KMS-11 (cell line): ENCODE results near the gene EGFL7.

Experiments used
- H2AFZ ChIP-seq: fragments of 200-600 bp; sonication (generic); 2 replicates; pipeline ENCODE4 v1.6.1; 2016; ENCODE audit warnings: antibody characterized with exemption, mixed run types, low read depth
- H3K27ac ChIP-seq: fragments of 200-600 bp; sonication (generic); 2 replicates; pipeline ENCODE4 v1.6.1; 2016; ENCODE audit warnings: mild to moderate bottlenecking, mixed run types
- H3K27me3 ChIP-seq: fragments of 200-600 bp; sonication (generic); 2 replicates; pipeline ENCODE4 v1.6.1; 2017; ENCODE audit warnings: mild to moderate bottlenecking, low read depth, mixed run types, moderate library complexity; ENCODE audit not compliant: insufficient read depth
- H3K36me3 ChIP-seq: fragments of 200-600 bp; sonication (generic); 2 replicates; pipeline ENCODE4 v1.6.1; 2017; ENCODE audit warnings: mild to moderate bottlenecking, mixed run types; ENCODE audit not compliant: insufficient read depth
- H3K4me1 ChIP-seq: fragments of 200-600 bp; sonication (generic); 2 replicates; pipeline ENCODE4 v1.6.1; 2016; ENCODE audit warnings: mild to moderate bottlenecking, low read depth, mixed run types; ENCODE audit not compliant: poor library complexity, severe bottlenecking
- H3K4me2 ChIP-seq: fragments of 200-600 bp; sonication (generic); 2 replicates; pipeline ENCODE4 v1.7.0; 2016; ENCODE audit warnings: mild to moderate bottlenecking, mixed run types
- H3K4me3 ChIP-seq: fragments of 200-600 bp; sonication (generic); IDR thresholded peaks from 2 replicates; pipeline ENCODE4 v1.6.1; 2017; ENCODE audit warnings: low read depth, low read length, mixed read lengths; ENCODE audit not compliant: insufficient read depth
- H3K79me2 ChIP-seq: fragments of 200-600 bp; sonication (generic); 2 replicates; pipeline ENCODE4 v1.6.1; 2016; ENCODE audit warnings: low read depth, mixed run types; ENCODE audit not compliant: insufficient read depth
- H3K9ac ChIP-seq: fragments of 200-600 bp; sonication (generic); 2 replicates; pipeline ENCODE4 v1.6.1; 2016; ENCODE audit warnings: mild to moderate bottlenecking, mixed run types
- H4K20me1 ChIP-seq: fragments of 200-600 bp; sonication (generic); 2 replicates; pipeline ENCODE4 v1.6.1; 2016; ENCODE audit warnings: mild to moderate bottlenecking, mixed run types; ENCODE audit not compliant: insufficient read depth
- TF ChIP-seq, protein P1 (sequence below): fragments of 200-600 bp; sonication (generic); conservative IDR thresholded peaks from 2 replicates; pipeline ENCODE4 v1.6.1; 2017; ENCODE audit warnings: low read depth, mild to moderate bottlenecking, antibody characterized with exemption, low read length, moderate library complexity, mixed read lengths

The EGFL7 gene

DNA sequence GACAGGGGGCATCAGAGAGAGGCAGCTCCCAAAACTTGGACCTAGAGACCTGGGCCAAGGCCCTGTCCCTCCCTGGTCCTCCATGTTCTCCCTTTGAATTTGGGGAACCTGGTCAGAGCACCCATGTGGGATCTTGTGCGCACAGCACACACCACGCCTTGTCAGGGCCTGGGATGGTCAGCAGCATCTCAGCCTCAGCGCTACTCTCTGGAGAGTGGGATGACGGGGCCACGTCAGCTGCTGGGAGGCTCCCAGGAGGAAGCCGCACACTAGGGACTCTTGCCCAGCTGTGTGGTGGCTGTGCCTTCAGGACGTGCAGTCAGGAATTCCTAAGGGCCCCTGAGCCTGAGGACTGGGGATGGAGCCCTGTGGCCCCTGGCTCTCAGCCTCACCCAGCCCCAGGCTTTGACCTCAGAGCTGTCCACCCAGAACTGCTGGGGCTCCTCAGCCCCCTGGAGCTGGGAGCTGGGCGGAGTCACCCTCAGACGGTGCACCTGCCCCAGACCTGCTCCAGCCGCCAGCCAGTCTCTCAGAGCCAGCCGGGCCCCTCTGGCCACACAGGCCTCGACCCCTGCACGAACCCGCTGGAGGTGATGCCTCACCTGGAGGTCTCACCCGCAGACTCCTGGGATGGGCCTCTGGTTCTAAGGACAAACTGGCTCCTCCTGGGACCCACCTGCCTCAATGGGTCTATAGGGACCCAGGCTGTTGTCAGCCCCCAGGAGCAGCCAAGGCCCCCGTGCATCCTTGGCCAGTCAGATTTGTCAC, 38.3 kb upstream of the EGFL7 start:
- Histone ChIP-seq H3K4me1 (no peaks in the 10 kb centered on the region), H3K4me2 (no peak overlapping the region), H3K79me2 (no peaks in the 10 kb centered on the region), H4K20me1 (no peaks in the 10 kb centered on the region), H3K27me3 (peaks cover 98% of the 10 kb centered on the region), H3K4me3 (no peak overlapping the region), H3K9ac (no peak overlapping the region), H3K27ac (no peak overlapping the region), H3K36me3 (no peaks in the 10 kb centered on the region), H2AFZ (no peak overlapping the region)
- TF ChIP-seq, protein P1, sequence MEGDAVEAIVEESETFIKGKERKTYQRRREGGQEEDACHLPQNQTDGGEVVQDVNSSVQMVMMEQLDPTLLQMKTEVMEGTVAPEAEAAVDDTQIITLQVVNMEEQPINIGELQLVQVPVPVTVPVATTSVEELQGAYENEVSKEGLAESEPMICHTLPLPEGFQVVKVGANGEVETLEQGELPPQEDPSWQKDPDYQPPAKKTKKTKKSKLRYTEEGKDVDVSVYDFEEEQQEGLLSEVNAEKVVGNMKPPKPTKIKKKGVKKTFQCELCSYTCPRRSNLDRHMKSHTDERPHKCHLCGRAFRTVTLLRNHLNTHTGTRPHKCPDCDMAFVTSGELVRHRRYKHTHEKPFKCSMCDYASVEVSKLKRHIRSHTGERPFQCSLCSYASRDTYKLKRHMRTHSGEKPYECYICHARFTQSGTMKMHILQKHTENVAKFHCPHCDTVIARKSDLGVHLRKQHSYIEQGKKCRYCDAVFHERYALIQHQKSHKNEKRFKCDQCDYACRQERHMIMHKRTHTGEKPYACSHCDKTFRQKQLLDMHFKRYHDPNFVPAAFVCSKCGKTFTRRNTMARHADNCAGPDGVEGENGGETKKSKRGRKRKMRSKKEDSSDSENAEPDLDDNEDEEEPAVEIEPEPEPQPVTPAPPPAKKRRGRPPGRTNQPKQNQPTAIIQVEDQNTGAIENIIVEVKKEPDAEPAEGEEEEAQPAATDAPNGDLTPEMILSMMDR = no peak

DNA sequence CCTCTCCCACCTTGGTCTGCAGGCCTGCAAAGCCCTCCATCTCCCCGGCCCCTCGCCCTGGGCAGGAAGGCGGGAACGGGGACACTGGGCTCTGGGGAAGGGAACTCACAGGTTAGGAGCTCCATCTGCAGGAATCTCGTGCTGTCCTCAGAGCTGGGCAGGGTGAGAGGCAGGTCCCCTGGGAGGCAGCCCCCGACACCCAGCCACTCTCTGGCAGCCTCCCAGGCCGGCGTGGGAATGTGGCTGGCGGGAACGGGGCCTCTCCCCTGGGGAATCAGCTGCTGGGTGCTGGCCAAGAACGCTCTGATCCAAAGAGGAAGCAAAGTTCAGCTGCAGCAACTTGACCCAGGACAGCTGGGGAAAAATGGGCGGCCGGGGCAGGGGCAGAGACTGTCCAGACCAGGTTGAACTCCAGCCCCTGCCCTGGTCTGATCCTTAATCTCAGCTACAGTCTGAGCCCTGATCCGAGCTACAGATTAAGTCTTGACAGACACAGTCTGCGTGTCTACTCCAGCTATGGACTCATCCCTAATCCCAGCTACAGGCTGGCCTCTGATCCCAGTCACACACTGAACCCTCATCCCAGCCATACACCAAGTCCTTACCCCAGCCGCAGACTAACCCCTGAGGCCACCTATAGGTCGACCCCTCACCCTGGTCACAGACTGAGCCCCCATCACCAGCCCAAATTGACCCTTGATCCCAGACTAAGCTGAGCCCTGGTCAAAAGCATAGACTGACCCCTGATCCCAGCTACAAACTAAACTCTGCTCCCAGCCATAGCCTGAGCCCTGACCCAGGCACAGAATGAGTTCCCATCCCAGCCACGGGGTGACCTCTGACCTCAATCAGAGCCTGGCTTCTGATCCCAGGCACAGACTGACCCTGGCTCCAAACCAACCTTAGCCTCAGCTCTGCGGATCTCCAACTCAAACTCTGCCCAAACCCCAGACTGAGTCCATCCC, 37.3 kb upstream of the EGFL7 start:
- Histone ChIP-seq H3K27ac (no peak overlapping the region), H3K4me1 (no peaks in the 10 kb centered on the region), H3K27me3 (peaks cover 97% of the 10 kb centered on the region), H4K20me1 (no peaks in the 10 kb centered on the region), H2AFZ (no peak overlapping the region), H3K4me3 (no peak overlapping the region), H3K4me2 (no peak overlapping the region), H3K9ac (no peak overlapping the region), H3K36me3 (no peaks in the 10 kb centered on the region), H3K79me2 (no peaks in the 10 kb centered on the region)
- TF ChIP-seq, protein P1 = no peak

DNA sequence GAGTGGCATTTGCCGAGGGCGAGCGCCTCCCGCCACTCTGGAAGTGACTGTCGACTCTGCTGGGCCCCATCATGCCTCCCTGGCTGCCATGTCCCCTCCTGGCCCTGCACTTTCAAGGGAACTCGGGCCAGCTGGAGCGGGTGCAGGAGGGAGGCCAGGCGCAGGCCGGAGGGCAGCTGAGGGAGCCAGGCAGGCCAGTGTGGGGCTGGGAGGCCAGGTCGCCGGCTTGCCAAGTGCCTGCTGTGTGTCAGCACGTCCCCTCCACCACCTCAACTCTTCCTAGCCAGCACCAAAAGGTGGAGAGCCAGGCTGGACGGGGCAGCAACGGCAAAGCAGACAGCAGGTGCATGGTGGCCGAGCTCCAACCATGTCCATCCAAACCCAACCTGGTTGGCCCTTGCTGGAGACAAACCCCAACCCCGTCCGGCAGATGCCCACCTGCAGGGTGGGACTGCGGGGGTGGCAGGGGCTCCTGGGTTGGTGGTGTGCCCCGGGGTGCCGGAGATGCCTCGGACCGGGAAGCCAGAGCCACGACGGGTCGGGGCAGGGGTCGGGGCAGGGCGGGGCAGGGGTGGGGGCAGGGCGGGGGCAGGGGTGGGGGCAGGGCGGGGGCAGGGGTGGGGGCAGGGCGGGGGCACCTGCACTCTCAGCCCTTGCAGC, 36.5 kb upstream of the EGFL7 start:
- H3K27me3 ChIP-seq = peaks cover 89% of the 10 kb centered on the region
- H3K27ac ChIP-seq = no peak overlapping the region
- no peaks in the 10 kb centered on the region for H3K79me2 ChIP-seq
- TF ChIP-seq, protein P1 = no peak
- H3K9ac ChIP-seq = no peak overlapping the region
- H4K20me1 ChIP-seq = no peaks in the 10 kb centered on the region
- no peak overlapping the region for H3K4me3 ChIP-seq
- no peak overlapping the region for H2AFZ ChIP-seq
- H3K36me3 ChIP-seq = no peaks in the 10 kb centered on the region
- H3K4me1 ChIP-seq = no peaks in the 10 kb centered on the region
- no peak overlapping the region for H3K4me2 ChIP-seq

DNA sequence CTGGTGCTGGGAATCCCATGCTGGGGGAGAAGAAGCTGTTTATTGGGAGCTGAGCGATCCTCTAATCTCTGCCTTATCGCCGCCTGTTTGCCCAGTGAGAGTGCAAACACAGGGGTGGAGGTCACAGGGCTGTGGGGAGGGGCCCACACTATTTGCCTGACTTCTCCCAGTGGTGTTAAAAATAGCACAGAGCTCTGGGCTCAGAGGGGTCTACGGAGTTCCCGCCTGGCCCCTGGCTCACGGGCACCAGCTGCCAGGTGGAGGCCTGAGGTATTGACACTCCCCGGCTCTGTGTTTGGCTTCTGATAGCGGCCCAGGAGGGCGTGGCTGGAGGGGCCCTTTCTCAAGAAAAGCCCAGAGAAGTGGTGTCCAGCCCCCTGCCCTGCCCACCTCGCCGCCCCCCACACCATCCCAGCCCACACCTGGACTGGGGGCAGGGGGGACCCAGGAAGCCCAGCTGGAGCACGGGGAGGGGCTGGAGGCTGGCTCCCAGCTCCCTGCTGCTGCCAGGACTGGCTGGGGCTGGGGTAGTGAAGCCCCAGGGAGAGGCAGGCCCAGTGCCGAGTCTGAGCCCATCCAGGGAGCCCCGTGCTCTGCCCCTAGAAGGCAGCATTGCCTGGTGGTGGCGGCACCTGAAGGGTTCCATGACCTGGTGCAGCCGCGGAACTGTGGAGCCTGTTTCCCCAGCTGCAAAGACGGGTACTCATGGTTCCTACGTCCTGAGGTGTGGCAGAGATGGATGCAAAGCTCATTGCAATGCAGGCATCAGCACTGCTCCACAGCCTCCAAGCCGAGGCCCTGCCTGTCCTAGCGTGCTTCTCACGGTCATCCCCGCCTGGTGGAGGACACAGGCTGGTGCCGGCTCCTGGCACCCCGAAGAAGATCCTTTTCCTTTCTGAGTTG, 35.7 kb upstream of the EGFL7 start:
- no peak overlapping the region for H3K27ac ChIP-seq
- no peaks in the 10 kb centered on the region for H3K36me3 ChIP-seq
- H3K4me2 ChIP-seq = no peak overlapping the region
- no peak overlapping the region for H2AFZ ChIP-seq
- H3K79me2 ChIP-seq = no peaks in the 10 kb centered on the region
- H3K4me3 ChIP-seq = no peak overlapping the region
- H3K9ac ChIP-seq = no peak overlapping the region
- no peaks in the 10 kb centered on the region for H4K20me1 ChIP-seq
- peaks cover 86% of the 10 kb centered on the region for H3K27me3 ChIP-seq
- H3K4me1 ChIP-seq = no peaks in the 10 kb centered on the region
- TF ChIP-seq, protein P1 = no peak
